ENCODE measurements around the gene CCDC122.

DNA sequence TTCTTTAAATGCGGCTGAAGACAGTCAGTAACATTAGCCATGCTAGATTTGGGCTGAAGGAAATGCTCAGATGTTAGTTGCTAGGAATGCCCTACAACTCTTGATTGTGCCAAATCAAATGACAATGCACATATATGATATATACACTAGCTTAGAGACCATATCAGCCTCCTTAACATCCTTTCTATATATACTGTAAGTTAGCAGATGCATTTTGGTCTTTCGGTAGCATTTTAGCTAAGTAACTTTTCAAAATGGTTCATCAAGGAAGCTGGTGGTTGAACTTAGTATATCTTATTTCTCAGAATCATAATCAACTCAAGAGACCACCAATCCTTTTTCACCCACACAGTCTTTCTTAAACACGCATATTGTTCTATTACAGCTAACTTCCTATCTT is 78.7 kb downstream of the CCDC122 start:
- TF ChIP-seq EZH2 (optimal IDR thresholded peaks at IDR 0.05; ENCODE audit: low read depth, low read length) (no peak), EZH2phosphoT487 (IDR thresholded peaks at IDR 0.05; ENCODE audit: low read length) (no peak)
- TF ChIP-seq, protein P1, sequence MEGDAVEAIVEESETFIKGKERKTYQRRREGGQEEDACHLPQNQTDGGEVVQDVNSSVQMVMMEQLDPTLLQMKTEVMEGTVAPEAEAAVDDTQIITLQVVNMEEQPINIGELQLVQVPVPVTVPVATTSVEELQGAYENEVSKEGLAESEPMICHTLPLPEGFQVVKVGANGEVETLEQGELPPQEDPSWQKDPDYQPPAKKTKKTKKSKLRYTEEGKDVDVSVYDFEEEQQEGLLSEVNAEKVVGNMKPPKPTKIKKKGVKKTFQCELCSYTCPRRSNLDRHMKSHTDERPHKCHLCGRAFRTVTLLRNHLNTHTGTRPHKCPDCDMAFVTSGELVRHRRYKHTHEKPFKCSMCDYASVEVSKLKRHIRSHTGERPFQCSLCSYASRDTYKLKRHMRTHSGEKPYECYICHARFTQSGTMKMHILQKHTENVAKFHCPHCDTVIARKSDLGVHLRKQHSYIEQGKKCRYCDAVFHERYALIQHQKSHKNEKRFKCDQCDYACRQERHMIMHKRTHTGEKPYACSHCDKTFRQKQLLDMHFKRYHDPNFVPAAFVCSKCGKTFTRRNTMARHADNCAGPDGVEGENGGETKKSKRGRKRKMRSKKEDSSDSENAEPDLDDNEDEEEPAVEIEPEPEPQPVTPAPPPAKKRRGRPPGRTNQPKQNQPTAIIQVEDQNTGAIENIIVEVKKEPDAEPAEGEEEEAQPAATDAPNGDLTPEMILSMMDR (IDR thresholded peaks at IDR 0.05; ENCODE audit: low read length) = no peak

Data from MM.1S (cell line).